Occipital lobe (tissue), 2 donors: ENCODE measurements around the gene LCE3C. TPM values are rescaled to one million over a fixed set of nuclear protein-coding genes. Genes with fewer than 3 reads are reported as not detected.

Experiments used
- small RNA-seq: library from RNA; depleted of rRNA; stranded (forward); fragments of <200 nt; gene quantifications from one replicate; pipeline ENCODE3, GENCODE V24; 2014
- total RNA-seq: library from RNA; depleted of rRNA; stranded (reverse); fragments of >200 nt; gene quantifications from one replicate; pipeline ENCODE4 v1.2.3, GENCODE V29; 2014

The LCE3C gene
- total RNA-seq, 1 donor from 2014 or later: not detected

Small RNA genes lying within 50 kb of the gene (small RNA-seq; reads per million reads assigned to genes)
- not detected for gene LCE3A
- not detected for gene LCE3B

Other genes starting within 250 kb of the LCE3C start
- gene FLG2, start 240.2 kb upstream of the LCE3C start, total RNA-seq: not detected
- not detected for gene CRNN, start 186.0 kb upstream of the LCE3C start, total RNA-seq
- gene LCE5A, start 89.4 kb upstream of the LCE3C start, total RNA-seq: not detected
- gene CRCT1, start 85.8 kb upstream of the LCE3C start, total RNA-seq: not detected
- gene LCE3E, start 33.5 kb upstream of the LCE3C start, total RNA-seq: not detected
- gene LCE3D, start 19.7 kb upstream of the LCE3C start, total RNA-seq: not detected
- not detected for gene LCE3B, start 13.6 kb downstream of the LCE3C start, total RNA-seq
- not detected for gene LCE3A, start 22.9 kb downstream of the LCE3C start, total RNA-seq
- not detected for gene LCE2D, start 63.1 kb downstream of the LCE3C start, total RNA-seq
- gene LCE2C, start 75.0 kb downstream of the LCE3C start, total RNA-seq: not detected
- not detected for gene LCE2B, start 85.9 kb downstream of the LCE3C start, total RNA-seq
- gene LCE2A, start 98.1 kb downstream of the LCE3C start, total RNA-seq: not detected
- not detected for gene LCE4A, start 107.9 kb downstream of the LCE3C start, total RNA-seq
- gene KPRP, start 157.8 kb downstream of the LCE3C start, total RNA-seq: not detected
- gene LCE1F, start 174.9 kb downstream of the LCE3C start, total RNA-seq: not detected
- not detected for gene LCE1E, start 186.0 kb downstream of the LCE3C start, total RNA-seq
- not detected for gene LCE1D, start 196.5 kb downstream of the LCE3C start, total RNA-seq
- not detected for gene LCE1C, start 206.4 kb downstream of the LCE3C start, total RNA-seq
- gene LCE1B, start 211.7 kb downstream of the LCE3C start, total RNA-seq: not detected
- not detected for gene LCE1A, start 227.2 kb downstream of the LCE3C start, total RNA-seq
- not detected for gene LCE6A, start 242.6 kb downstream of the LCE3C start, total RNA-seq